Measurements from ENCODE around the gene CDKN1C.

The CDKN1C gene

GRCh38 chr11:2928605-2929530 lies 43.3 kb upstream of the CDKN1C start, which contains the start of gene PHLDA2:
PHLDA2 (minus strand) TSS chr11:2929420; CDS start chr11:2929364, 56 bp downstream.
- H3K27ac ChIP-seq (ENCODE audit: extremely low read depth, low read depth, low read length), result no peak within 1 kb of the TSS; the same call in 1 of the 2 replicates
- no peaks in the 10 kb centered on the region for H3K4me1 ChIP-seq (ENCODE audit: control insufficient read depth, insufficient read depth, low read length)
- H3K4me3 ChIP-seq (ENCODE audit: low read depth, low read length), result peak within 1 kb of the TSS; percentile 54
- H3K9me3 ChIP-seq (ENCODE audit: control insufficient read depth, insufficient read depth, low read depth, low read length), result no peaks in the 10 kb centered on the region
- CTCF ChIA-PET, result interaction anchor here (0.7 to 3.7 kb wide), 11 partner anchors 10 to 396 kb away, joined by 3 to 25 read pairs (median 8); no protein-coding TSS in a partner anchor
- no peaks in the 10 kb centered on the region for H3K36me3 ChIP-seq (ENCODE audit: control insufficient read depth in 2 of 2, insufficient read depth in 1 of 2, low read length in 2 of 2)
- POLR2A ChIA-PET, result interaction anchor here (0.6 to 2.3 kb wide), 24 partner anchors 9 to 398 kb away, joined by 3 to 22 read pairs (median 4); partner anchors contain the start of genes CDKN1C and NAP1L4
- TF ChIP-seq ZNF777 (tag by site-specific recombination; IDR thresholded peaks at IDR 0.05; ENCODE audit: borderline replicate concordance) (0 out of 2 replicates have a peak, but pooled peaks have one; percentile 27), GLIS2 (tag by site-specific recombination; IDR thresholded peaks at IDR 0.05) (no peak), ZNF398 (tag by site-specific recombination; IDR thresholded peaks at IDR 0.05) (no peak), REST (tag by site-specific recombination; IDR thresholded peaks at IDR 0.05) (peak; percentile 55; the same call in 1 of the 2 replicates), ZNF248 (tag by site-specific recombination; IDR thresholded peaks at IDR 0.05) (no peak), PRDM4 (tag by site-specific recombination; IDR thresholded peaks at IDR 0.05) (peak; percentile 21; the same call in 1 of the 2 replicates), ZIC2 (tag by site-specific recombination; IDR thresholded peaks at IDR 0.05) (peak; percentile 41; the same call in 1 of the 2 replicates), HIC1 (tag by site-specific recombination; IDR thresholded peaks at IDR 0.05) (0 out of 2 replicates have a peak, but pooled peaks have one; percentile 17), ZBTB10 (tag by site-specific recombination; IDR thresholded peaks at IDR 0.05) (peak; percentile 75), ZNF629 (tag by site-specific recombination; IDR thresholded peaks at IDR 0.05) (peak; percentile 74), ZNF394 (tag by site-specific recombination; IDR thresholded peaks at IDR 0.05; ENCODE audit: borderline replicate concordance) (peak; percentile 58; the same call in 1 of the 2 replicates), ZSCAN5A (tag by site-specific recombination; IDR thresholded peaks at IDR 0.05) (no peak), SCRT1 (tag by site-specific recombination; IDR thresholded peaks at IDR 0.05; ENCODE audit: borderline replicate concordance) (no peak), ZNF324 (tag by site-specific recombination; IDR thresholded peaks at IDR 0.05) (0 out of 2 replicates have a peak, but pooled peaks have one; percentile 48), AEBP2 (tag by site-specific recombination; IDR thresholded peaks at IDR 0.05; ENCODE audit: borderline replicate concordance) (no peak), ZNF423 (tag by site-specific recombination; IDR thresholded peaks at IDR 0.05) (0 out of 2 replicates have a peak, but pooled peaks have one; percentile 27), KLF9 (tag by site-specific recombination; IDR thresholded peaks at IDR 0.05; ENCODE audit: low read depth) (no peak), YY1 (tag by site-specific recombination; IDR thresholded peaks at IDR 0.05) (0 out of 2 replicates have a peak, but pooled peaks have one; percentile 29)
